Activated naive CD4-positive, alpha-beta T cell treated with anti-CD3 and anti-CD28 coated beads for 36 hours (primary cell): ENCODE data around the gene SSC5D. TPM values are rescaled to one million over a fixed set of nuclear protein-coding genes. Genes with fewer than 3 reads are reported as not detected.

Experiments
- CTCF ChIA-PET: fragments of 350-600 bp; sonication (Branson Sonifier 250); formaldehyde crosslinking; loops from one replicate; lab custom pipeline; 2021; ENCODE audit warnings: antibody characterized with exemption; lab: Charles Lee
- DNase-seq: peaks from one replicate; pipeline ENCODE4 v3.0.0-alpha.2; 2020
- H3K27ac Mint-ChIP-seq: one replicate; pipeline ENCODE4 v1.8.0; 2021; ENCODE audit warnings: mild to moderate bottlenecking, mixed read lengths
- H3K27me3 Mint-ChIP-seq: one replicate; pipeline ENCODE4 v1.8.0; 2021; ENCODE audit warnings: low read depth, mixed read lengths
- H3K36me3 Mint-ChIP-seq: one replicate; pipeline ENCODE4 v1.8.0; 2021; ENCODE audit warnings: low read depth, mixed read lengths
- H3K4me1 Mint-ChIP-seq: one replicate; pipeline ENCODE4 v1.8.0; 2021; ENCODE audit warnings: low read depth, mixed read lengths
- H3K4me3 Mint-ChIP-seq: one replicate; pipeline ENCODE4 v1.8.0; 2021; ENCODE audit warnings: mild to moderate bottlenecking, moderate library complexity, mixed read lengths
- H3K9me3 Mint-ChIP-seq: one replicate; pipeline ENCODE4 v1.8.0; 2021; ENCODE audit warnings: mixed read lengths
- intact Hi-C: fragments of 100-400 bp; cut with micrococcal nuclease; formaldehyde crosslinking; loops from one replicate; pipeline ENCODE4 v1.15.1; 2023
- total RNA-seq, 2 experiments: library from RNA; stranded (reverse); gene quantifications; one replicate each; pipeline ENCODE4 v1.2.3, GENCODE V29; 2021

The SSC5D gene
- total RNA-seq, 2 experiments from 2014 or later: 0.25 to 0.48 TPM

- peaks cover 2% of the 10 kb centered on the region for H3K27me3 Mint-ChIP-seq
- H3K9me3 Mint-ChIP-seq: no peaks in the 10 kb centered on the region
- no peak overlapping the region for H3K27ac Mint-ChIP-seq
- H3K36me3 Mint-ChIP-seq: no peaks in the 10 kb centered on the region
- H3K4me3 Mint-ChIP-seq: no peak overlapping the region
- DNase-seq: no peak
- H3K4me1 Mint-ChIP-seq: no peaks in the 10 kb centered on the region
- CTCF ChIA-PET: interaction anchor here (0.5 kb wide), 1 partner anchor 635 kb away, joined by 3 read pairs; no protein-coding TSS in a partner anchor
- intact Hi-C loops: no loop called here
Measured at GRCh38 chr19:55553217-55554182, 65.3 kb downstream of the SSC5D start.

- intact Hi-C loops: no loop called here
- Mint-ChIP-seq H3K4me3 (no peak overlapping the region), H3K4me1 (no peaks in the 10 kb centered on the region), H3K9me3 (no peaks in the 10 kb centered on the region), H3K27me3 (peaks cover 2% of the 10 kb centered on the region), H3K36me3 (no peaks in the 10 kb centered on the region), H3K27ac (no peak overlapping the region)
- no peak for DNase-seq
- CTCF ChIA-PET: no interaction called here
Measured at GRCh38 chr19:55554302-55554701, 66.1 kb downstream of the SSC5D start.

GRCh38 chr19:55554741-55555152, 66.5 kb downstream of the SSC5D start:
- H3K27ac Mint-ChIP-seq: no peak overlapping the region
- peaks cover 2% of the 10 kb centered on the region for H3K27me3 Mint-ChIP-seq
- H3K36me3 Mint-ChIP-seq: no peaks in the 10 kb centered on the region
- intact Hi-C loops: no loop called here
- CTCF ChIA-PET: no interaction called here
- no peak for DNase-seq
- no peak overlapping the region for H3K4me3 Mint-ChIP-seq
- H3K9me3 Mint-ChIP-seq: no peaks in the 10 kb centered on the region
- no peaks in the 10 kb centered on the region for H3K4me1 Mint-ChIP-seq

- CTCF ChIA-PET: interaction anchor here (0.8 kb wide), 1 partner anchor 56 kb away, joined by 3 read pairs; no protein-coding TSS in a partner anchor
- peaks cover 3% of the 10 kb centered on the region for H3K27me3 Mint-ChIP-seq
- no peaks in the 10 kb centered on the region for H3K4me1 Mint-ChIP-seq
- H3K36me3 Mint-ChIP-seq: no peaks in the 10 kb centered on the region
- no peak for DNase-seq
- no peak overlapping the region for H3K27ac Mint-ChIP-seq
- intact Hi-C loops: no loop called here
- peaks cover 3% of the 10 kb centered on the region for H3K9me3 Mint-ChIP-seq
- no peak overlapping the region for H3K4me3 Mint-ChIP-seq
Measured at GRCh38 chr19:55559684-55560083, 71.4 kb downstream of the SSC5D start.

- no peak overlapping the region for H3K4me3 Mint-ChIP-seq
Measured at GRCh38 chr19:55563261-55563690, 75.0 kb downstream of the SSC5D start.

GRCh38 chr19:55566823-55567222, 78.6 kb downstream of the SSC5D start:
- peaks cover 3% of the 10 kb centered on the region for H3K27me3 Mint-ChIP-seq
- no peaks in the 10 kb centered on the region for H3K9me3 Mint-ChIP-seq
- no peaks in the 10 kb centered on the region for H3K36me3 Mint-ChIP-seq
- H3K27ac Mint-ChIP-seq: no peak overlapping the region
- H3K4me1 Mint-ChIP-seq: no peaks in the 10 kb centered on the region
- intact Hi-C loops: no loop called here
- no peak for DNase-seq
- H3K4me3 Mint-ChIP-seq: no peak overlapping the region
- CTCF ChIA-PET: no interaction called here

More at GRCh38 chr19:55563261-55563690, 75.0 kb downstream of the SSC5D start:
- Mint-ChIP-seq H3K27me3 (peaks cover 6% of the 10 kb centered on the region), H3K27ac (no peak overlapping the region), H3K36me3 (no peaks in the 10 kb centered on the region), H3K4me1 (no peaks in the 10 kb centered on the region), H3K9me3 (peaks cover 3% of the 10 kb centered on the region)
- intact Hi-C loops: no loop called here
- no peak for DNase-seq
- CTCF ChIA-PET: no interaction called here

- H3K36me3 Mint-ChIP-seq: no peaks in the 10 kb centered on the region
- H3K4me3 Mint-ChIP-seq: no peak overlapping the region
- no peaks in the 10 kb centered on the region for H3K9me3 Mint-ChIP-seq
- no peak overlapping the region for H3K27ac Mint-ChIP-seq
- H3K4me1 Mint-ChIP-seq: no peaks in the 10 kb centered on the region
- H3K27me3 Mint-ChIP-seq: peaks cover 3% of the 10 kb centered on the region
- CTCF ChIA-PET: no interaction called here
- intact Hi-C loops: no loop called here
- no peak for DNase-seq
Measured at GRCh38 chr19:55567708-55568328, 79.6 kb downstream of the SSC5D start.

Other genes starting within 250 kb of the SSC5D start
- 100 to 1,000 TPM; 166 to 174 TPM for gene PPP6R1, start 229.4 kb upstream of the SSC5D start, total RNA-seq
- 10 to 100 TPM; 44.3 to 45.0 TPM for gene HSPBP1, start 208.3 kb upstream of the SSC5D start, total RNA-seq
- gene BRSK1, start 204.4 kb upstream of the SSC5D start, total RNA-seq: 1 to 10 TPM; 1.4 to 2.2 TPM
- gene TMEM150B, start 163.1 kb upstream of the SSC5D start, total RNA-seq: not detected
- gene KMT5C, start 148.6 kb upstream of the SSC5D start, total RNA-seq: 10 to 100 TPM; 45.9 to 47.1 TPM
- gene COX6B2, start 133.7 kb upstream of the SSC5D start, total RNA-seq: under 1 TPM; 0.57 to 0.64 TPM
- not detected for gene GARIN5B, start 125.2 kb upstream of the SSC5D start, total RNA-seq
- not detected for gene IL11, start 118.0 kb upstream of the SSC5D start, total RNA-seq
- gene TMEM190, start 111.6 kb upstream of the SSC5D start, total RNA-seq: not detected
- 10 to 100 TPM in 1 of 2 experiments, 1 to 10 TPM in 1; 9.9 to 10.2 TPM for gene TMEM238, start 104.1 kb upstream of the SSC5D start, total RNA-seq
- 1,000 to 10,000 TPM; 3,327 to 3,354 TPM for gene RPL28, start 102.5 kb upstream of the SSC5D start, total RNA-seq
- 100 to 1,000 TPM; 294 to 307 TPM for gene UBE2S, start 80.6 kb upstream of the SSC5D start, total RNA-seq
- gene SHISA7, start 45.1 kb upstream of the SSC5D start, total RNA-seq: not detected
- gene ISOC2, start 26.8 kb upstream of the SSC5D start, total RNA-seq: 10 to 100 TPM; 18.6 to 20.5 TPM
- not detected for gene C19orf85, start 23.7 kb upstream of the SSC5D start, total RNA-seq
- 1 to 10 TPM; 6.0 to 6.1 TPM for gene ZNF628, start 11.8 kb upstream of the SSC5D start, total RNA-seq
- gene NAT14, start 3.2 kb upstream of the SSC5D start, total RNA-seq: 1 to 10 TPM; 7.6 to 8.0 TPM
- gene SBK2, start 48.7 kb downstream of the SSC5D start, total RNA-seq: not detected
- gene SBK3, start 57.1 kb downstream of the SSC5D start, total RNA-seq: not detected
- 1 to 10 TPM; 6.1 to 6.5 TPM for gene ZNF579, start 92.4 kb downstream of the SSC5D start, total RNA-seq
- 10 to 100 TPM; 12.8 to 14.8 TPM for gene FIZ1, start 111.1 kb downstream of the SSC5D start, total RNA-seq
- gene ZNF524, start 111.9 kb downstream of the SSC5D start, total RNA-seq: 10 to 100 TPM; 20.9 to 23.0 TPM
- 10 to 100 TPM; 10.8 to 11.2 TPM for gene ZNF865, start 117.2 kb downstream of the SSC5D start, total RNA-seq
- 1 to 10 TPM; 3.7 to 4.0 TPM for gene ZNF784, start 136.1 kb downstream of the SSC5D start, total RNA-seq
- 10 to 100 TPM; 18.1 to 18.7 TPM for gene ZNF580, start 152.6 kb downstream of the SSC5D start, total RNA-seq
- 10 to 100 TPM; 18.0 to 20.7 TPM for gene ZNF581, start 155.2 kb downstream of the SSC5D start, total RNA-seq
- gene CCDC106, start 159.8 kb downstream of the SSC5D start, total RNA-seq: 1 to 10 TPM; 4.2 to 4.4 TPM
- gene U2AF2, start 166.6 kb downstream of the SSC5D start, total RNA-seq: 100 to 1,000 TPM; 285 to 293 TPM
- gene EPN1, start 186.8 kb downstream of the SSC5D start, total RNA-seq: 10 to 100 TPM; 23.4 TPM
- not detected for gene NLRP9, start 250.0 kb downstream of the SSC5D start, total RNA-seq